GM21526 (cell line): Measurements from ENCODE around the gene AUTS2.
A peak's percentile ranks its signal among the peaks of the same experiment; 100 is the strongest.
"Not testable (repeated sequence)": the region's sequence is repeated elsewhere in the genome, so short reads cannot be mapped to it uniquely, and the experiment has no call there.

Experiments used
- ATAC-seq: cut with Tn5 transposase; IDR thresholded peaks from one replicate; pipeline ENCODE4 v1.9.1; 2021; ENCODE audit warnings: moderate library complexity; ENCODE audit not compliant: unreplicated experiment, low FRiP score

The AUTS2 gene

GRCh38 chr7:69780379-69780778 is 182.1 kb downstream of the AUTS2 start:
- ATAC-seq, result no peak

DNA sequence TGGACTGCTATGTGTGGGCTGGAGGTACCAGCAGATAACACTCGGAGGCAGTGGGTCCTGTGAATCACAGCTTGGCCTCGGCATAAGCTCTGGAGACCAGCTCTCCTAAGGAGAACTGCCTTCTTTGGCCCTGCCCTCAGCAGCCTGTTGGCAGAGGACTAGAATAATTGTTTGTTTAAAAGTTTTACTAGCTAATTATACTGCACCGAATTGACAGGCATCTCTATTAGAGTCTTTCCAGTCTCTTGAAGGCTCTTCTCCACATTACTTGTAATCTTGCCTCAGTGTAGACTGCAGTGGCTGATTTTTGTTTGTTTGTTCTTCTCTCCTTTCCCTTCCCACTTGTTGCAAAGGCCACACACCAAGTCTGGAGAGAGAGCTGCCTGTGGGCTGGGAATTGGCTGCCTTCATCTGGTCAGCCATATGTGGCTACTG is 183.2 kb downstream of the AUTS2 start:
- no peak for ATAC-seq

DNA sequence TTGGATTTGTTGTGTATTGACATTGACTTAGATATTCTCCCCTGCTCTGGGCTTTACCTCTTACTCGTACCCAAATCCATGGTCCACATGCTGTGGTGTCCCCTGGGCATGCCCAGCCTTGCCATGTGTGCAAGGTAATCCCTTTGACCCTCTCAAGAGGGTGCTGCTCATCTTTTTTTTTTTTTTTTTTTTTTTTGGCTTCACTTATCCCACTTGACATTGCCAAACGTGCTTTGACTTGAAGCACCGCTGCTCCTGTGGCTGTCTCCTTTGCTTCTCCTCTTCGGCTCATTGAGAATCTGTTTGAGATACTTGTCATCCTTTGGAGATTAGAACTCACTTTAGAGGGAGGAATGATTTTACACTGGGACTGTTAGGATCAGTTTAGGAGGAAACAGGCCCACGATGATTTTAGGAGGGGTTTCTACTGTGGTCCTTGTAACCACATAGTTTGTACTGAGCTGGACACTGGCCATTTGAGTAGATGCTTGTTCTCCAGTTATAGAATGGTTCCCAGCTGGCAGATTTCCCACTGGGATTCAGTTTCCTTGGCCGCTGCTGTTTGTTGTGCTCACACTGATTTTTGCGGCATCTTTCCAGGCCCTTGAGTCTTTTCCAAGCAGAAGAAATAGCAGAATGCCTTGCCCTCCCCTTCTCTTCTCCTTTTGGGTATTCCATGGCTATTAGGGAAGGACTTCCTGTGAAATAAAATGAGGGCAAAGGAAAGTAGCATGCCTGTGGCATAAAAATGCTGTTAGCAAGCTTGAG is 184.8 kb downstream of the AUTS2 start:
- no peak for ATAC-seq

DNA sequence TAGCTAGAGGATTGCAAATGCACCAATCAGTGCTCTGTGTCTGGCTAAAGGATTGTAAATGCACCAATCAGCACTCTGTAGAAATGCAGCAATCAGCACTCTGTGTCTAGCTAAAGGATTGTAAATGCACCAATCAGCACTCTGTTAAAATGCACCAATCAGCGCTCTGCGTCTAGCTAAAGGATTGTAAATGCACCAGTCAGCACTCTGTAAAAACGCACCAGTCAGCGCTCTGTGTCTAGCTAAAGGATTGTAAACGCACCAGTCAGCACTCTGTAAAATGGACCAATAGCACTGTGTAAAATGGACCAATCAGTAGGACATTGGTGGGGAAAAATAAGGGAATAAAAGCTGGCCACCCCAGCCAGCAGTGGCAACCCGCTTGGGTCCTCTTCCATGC is 187.9 kb downstream of the AUTS2 start:
- not testable (repeated sequence) for ATAC-seq

DNA sequence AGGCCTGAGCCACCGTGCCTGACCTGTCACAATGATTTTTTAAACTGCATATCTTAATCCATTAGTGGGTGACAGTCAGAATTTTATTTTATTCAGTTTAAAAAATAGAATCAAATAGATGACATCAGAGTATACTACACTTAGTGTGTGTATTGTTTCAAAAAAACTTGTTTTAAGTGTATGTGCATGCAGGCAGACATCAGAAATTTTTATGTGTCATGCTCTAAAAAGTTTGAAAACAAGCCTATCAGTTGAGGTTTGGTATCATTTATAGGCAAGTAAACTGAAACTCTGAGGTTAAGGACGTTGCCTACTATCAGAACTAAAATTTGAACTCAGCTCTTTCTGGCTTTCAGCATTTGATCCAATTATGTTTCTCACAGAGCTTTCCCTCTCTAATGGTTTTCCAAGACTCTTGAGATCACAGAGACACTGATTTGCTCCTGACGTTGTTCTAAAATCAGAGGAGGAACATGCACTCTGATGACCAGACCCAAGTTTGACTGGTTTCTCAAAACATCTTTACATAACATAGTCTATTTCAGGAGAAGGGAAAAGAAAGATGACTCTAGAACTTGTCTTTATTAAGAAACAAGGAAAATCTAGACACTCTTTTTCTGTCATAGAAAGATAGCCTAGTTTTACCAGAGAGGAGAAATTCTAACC is 188.6 kb downstream of the AUTS2 start:
- ATAC-seq, result no peak

DNA sequence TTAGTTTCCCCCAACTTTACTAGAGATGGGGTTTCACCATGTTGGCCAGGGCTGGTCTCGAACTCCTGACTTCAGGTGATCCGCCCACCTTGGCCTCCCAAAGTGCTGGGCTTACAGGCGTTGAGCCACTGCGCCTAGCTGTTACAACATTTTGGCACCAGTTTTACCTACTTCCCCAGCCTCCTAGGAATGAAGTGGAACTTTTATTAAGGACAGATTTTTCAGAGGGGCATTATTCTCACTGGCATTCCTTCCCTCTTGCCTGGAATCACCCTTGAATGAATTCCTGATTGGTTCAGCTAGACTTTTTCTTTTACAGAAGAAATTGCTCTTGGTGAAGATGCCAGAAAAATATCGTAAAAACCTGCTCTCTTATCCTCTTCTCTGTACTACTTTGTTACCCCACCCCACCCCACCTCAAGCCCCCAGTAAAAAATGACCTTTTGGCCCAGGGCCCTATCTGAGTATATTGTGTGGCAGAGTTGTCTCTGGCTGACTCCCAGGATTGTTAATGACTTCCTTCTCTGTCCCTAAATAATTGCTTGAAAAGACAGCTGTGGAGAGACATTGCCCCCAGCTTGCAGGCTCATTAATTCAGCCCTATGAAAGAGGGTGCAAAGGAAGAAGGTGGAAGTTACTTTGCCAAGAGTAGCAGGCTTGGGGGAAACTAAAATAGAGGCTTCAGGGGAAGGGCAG is 189.6 kb downstream of the AUTS2 start:
- ATAC-seq, result no peak

DNA sequence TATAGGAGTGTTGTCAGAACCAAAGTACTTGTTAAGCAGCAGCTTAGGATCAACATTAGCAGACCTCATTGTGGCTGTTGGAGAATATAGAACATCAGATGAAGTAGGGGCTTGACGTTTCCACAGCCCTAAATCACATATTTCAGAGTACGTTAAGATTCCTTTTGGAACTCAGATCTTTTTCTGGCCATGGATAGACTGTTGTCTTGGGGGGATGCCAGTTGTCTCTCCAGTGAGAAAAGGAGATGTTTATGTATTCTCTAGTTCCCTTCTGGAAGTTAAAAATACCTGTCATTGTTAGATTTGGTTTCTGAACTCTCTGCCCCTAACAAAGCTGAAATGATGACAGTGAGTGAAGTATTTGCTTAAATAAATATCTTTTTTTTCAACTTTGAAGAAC is 191.3 kb downstream of the AUTS2 start:
- no peak for ATAC-seq

- ATAC-seq, result no peak
Observed at GRCh38 chr7:69790977-69791724, 192.9 kb downstream of the AUTS2 start.

- no peak for ATAC-seq
Observed at GRCh38 chr7:69791739-69792138, 193.5 kb downstream of the AUTS2 start.

DNA sequence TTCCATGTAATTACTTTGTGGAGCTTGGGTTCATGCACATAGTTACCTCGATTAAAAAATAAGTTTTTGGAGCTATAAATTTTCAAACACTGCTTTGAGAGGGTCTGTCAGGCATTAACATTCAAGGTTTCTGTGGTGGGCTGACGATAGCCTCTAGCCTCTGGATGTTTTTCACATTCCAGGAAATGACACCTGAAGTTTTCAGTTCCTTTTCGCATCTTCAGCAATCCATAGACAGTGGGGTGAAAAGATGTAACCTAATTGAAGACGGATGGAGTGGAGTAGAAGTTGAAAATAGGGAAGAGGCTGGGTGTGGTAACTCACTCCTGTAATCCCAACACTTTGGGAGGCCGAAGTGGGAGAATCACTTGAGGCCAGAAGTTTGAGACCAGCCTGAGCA is 197.7 kb downstream of the AUTS2 start:
- ATAC-seq, result no peak

GRCh38 chr7:69796416-69796815 is 198.1 kb downstream of the AUTS2 start:
- no peak for ATAC-seq

DNA sequence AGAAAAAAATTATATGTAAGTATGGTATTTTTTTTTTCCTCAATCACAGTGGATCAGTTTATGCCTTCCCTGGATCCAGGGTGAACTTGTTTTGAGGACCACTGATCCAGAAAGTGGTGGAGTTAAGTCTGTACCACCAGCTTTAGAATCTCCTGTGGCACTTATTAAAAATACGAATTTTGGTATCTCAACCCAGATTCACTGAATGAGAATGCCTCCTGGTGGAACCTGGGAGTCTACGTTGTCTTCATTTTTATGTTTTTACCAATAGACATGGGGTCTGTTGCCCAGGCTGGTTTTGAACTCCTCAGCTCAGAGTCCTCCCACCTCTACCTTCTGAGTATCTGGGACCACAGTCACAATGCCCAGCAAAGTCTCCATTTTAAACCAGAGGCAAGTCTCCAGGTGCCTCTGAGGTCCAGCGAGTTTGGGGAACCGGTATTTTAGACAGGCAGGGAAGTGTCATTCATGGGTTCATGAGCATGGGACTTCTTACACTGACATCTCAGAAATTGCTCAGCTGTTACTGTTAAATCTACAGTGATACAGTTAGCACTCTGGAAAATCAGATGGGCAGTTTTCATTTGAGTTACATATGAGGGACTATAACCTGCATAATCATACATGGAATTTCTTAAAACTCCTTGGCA is 200.9 kb downstream of the AUTS2 start:
- ATAC-seq, result no peak

DNA sequence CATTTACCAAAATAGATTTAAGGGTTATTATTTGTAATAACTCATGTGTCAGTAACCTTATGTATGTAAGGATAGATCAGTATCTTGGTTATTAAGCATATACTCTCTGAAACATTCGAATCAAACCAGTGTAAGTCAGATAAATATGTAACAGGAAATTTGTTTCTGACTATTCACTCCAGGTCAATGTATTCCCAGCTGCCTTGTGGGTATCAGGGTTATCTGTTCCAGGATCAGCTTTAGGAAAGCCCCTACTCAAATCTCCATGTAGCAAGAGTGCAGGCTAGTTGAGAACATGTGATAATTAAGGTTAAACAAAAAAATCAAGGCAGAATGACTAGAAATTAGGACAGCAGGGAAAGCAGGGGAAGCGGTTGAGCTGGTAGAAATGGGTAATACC is 201.7 kb downstream of the AUTS2 start:
- ATAC-seq, result no peak

DNA sequence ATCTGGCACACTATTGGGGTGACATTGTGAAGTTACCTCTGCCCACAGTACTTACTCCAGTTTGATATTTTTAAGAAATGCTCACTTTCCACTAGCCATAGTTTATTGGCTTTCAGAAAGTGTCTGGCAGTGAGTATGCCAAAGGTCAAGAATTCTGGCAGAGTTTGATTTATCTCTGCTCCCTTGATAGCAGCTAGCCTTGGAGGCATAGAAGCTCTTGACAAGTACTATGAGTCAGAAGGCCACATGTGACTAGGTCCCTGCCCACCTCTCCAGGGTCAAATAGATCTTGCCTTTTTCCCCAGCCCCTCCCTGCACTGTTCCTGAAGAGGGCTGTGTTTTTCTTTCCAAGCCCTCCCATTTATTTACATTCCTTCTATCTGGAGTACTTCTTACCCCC is 202.2 kb downstream of the AUTS2 start:
- ATAC-seq, result no peak

- ATAC-seq, result no peak
Observed at GRCh38 chr7:69801729-69802682, 203.7 kb downstream of the AUTS2 start.

- ATAC-seq, result peak; percentile 92
Observed at GRCh38 chr7:69803699-69804516, 205.6 kb downstream of the AUTS2 start.

- no peak for ATAC-seq
Observed at GRCh38 chr7:69804962-69805361, 206.7 kb downstream of the AUTS2 start.

DNA sequence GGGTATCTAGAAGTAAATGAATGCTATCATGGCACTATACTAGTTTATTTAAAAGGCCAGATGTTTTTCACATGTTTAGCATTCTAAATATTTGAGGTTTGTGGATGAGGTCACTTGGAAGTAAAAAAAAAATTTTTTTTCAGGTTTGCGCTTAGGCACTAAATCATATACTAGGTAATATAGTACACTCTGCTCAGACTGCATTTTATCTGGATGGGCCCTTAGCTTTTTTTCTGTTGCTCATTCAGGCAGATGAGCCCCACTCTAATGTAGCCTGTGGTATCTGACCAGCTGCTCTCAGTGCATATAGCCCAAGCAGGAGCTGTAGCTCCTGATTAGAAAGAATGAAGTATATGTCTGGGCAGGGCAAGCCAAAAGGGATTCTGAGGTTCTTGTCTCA is 210.1 kb downstream of the AUTS2 start:
- ATAC-seq, result no peak
